SIG-M5 treated with dmso at 0.1 percent for 504 hours (cell line): ENCODE measurements around the gene PPP2R3A.
"Not testable (repeated sequence)": the region's sequence is repeated elsewhere in the genome, so short reads cannot be mapped to it uniquely, and the experiment has no call there.

Experiments
- DNase-seq: peaks from one replicate; lab custom pipeline; 2025; ENCODE audit not compliant: unreplicated experiment; lab: John Stamatoyannopoulos, UW

The PPP2R3A gene, protein sequence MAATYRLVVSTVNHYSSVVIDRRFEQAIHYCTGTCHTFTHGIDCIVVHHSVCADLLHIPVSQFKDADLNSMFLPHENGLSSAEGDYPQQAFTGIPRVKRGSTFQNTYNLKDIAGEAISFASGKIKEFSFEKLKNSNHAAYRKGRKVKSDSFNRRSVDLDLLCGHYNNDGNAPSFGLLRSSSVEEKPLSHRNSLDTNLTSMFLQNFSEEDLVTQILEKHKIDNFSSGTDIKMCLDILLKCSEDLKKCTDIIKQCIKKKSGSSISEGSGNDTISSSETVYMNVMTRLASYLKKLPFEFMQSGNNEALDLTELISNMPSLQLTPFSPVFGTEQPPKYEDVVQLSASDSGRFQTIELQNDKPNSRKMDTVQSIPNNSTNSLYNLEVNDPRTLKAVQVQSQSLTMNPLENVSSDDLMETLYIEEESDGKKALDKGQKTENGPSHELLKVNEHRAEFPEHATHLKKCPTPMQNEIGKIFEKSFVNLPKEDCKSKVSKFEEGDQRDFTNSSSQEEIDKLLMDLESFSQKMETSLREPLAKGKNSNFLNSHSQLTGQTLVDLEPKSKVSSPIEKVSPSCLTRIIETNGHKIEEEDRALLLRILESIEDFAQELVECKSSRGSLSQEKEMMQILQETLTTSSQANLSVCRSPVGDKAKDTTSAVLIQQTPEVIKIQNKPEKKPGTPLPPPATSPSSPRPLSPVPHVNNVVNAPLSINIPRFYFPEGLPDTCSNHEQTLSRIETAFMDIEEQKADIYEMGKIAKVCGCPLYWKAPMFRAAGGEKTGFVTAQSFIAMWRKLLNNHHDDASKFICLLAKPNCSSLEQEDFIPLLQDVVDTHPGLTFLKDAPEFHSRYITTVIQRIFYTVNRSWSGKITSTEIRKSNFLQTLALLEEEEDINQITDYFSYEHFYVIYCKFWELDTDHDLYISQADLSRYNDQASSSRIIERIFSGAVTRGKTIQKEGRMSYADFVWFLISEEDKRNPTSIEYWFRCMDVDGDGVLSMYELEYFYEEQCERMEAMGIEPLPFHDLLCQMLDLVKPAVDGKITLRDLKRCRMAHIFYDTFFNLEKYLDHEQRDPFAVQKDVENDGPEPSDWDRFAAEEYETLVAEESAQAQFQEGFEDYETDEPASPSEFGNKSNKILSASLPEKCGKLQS (N-terminal part only)

DNA sequence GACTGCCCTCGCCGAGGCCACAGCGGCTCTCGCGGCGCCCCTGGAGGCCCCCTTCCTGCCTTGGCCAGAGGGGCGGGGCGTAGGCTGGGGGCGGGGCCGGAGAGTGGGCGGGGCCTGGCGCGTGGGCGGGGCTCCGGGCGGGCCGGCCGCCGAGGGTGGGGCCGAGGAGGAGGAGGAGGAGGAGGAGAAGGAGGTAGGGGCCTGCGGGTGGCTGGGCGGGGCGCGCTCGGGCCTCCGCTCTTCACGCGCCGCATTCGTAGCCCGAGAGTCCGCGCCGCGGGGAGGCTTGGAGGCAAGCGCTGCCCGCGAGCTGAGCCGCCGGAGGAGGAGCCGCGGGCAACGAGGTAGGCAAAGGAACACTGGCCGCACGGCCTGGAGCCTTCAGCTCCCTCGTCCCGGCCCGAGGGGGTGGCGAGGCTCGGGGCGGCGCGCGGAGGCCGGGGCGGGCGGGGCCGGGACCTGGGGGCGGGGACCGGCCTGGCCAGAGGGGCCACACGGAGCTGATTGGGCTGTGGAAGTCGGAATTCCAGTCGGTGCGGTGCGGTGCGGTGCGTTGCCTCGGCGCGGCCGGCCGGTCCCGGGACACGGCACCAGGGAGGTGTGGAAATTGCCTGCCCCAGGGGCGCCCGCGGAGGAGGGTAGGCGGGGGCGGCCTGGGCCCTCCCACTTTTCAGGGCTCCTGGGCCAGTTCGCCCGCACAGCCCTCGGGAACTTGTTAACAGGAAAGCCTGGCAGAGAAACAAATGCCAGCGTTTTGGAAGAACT is at the start of gene PPP2R3A:
Gene PPP2R3A, plus strand, starts transcription at position 223 of the 765 bp plus-strand sequence. CDS start 35,771 bp downstream, outside the sequence.
- peak; percentile 34 for DNase-seq

DNA sequence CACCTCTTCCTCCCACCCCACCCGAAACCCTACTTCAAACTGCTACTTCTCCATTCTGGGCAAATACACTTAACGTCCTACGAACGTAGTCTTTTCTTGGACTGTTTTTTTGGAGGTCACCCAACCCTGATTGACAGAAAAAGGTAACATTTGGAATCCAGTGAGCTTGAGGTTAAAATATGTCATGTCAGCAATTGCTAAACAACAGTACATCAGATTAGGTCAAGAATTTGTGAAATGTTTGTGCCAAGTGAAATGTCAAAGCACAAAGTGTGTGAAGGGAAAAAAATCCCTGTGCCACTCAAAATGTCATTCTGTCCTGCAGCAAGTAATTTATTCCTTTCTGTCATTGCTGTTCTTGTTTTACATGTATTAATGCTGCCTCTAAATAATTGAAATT is 49.2 kb upstream of the PPP2R3A start:
- DNase-seq, result no peak

DNA sequence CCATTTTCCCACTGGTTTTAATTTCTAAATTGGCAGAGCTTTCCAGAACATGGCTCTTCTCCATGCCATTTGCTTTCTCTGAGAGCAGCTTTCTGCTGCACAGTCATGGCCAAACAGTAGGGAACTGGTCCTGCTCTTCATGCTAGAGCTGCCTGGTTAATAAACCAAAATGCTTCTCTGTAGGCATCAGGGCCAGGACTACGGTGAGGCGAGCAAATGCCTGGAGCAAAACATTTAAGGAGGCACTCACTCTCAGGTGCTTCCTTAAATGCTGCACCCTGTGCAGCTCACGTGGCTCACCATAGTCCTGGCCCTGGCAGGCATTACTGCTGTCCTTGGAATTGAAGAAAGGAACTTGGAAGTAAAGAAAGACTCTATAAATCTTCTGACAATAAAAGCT is 48.5 kb upstream of the PPP2R3A start:
- DNase-seq, result no peak

DNA sequence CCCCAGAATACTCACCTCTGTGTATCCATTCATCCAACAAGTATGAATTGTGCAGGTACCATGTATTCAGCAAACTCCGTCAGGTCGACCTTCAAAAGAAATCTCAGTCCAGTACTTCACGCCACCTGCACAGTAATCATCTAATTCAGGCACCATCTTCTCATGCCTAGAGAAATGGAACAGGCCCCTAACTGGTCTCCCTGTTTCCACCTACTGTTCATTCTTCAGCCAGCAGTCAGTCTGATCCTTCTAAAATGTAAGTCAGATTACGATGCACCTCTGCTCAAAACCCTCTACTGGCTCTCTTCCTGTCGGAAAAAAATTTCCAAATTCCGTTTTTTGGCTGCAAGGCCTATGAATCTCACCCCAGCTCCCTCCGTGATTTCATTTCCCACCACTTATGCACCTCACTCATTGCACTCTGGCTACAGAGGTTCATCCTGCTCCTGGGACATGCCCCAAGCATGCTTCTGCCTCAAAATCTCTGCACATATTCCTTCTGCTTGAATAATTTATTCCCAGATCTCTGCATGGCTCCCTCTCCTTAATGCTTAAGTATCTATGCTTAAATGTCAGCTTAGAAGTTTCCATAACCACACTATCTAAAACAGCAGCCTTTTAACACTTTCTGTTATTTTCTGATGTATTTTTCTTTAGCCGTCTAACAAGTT is 47.5 kb upstream of the PPP2R3A start:
- no peak for DNase-seq

DNA sequence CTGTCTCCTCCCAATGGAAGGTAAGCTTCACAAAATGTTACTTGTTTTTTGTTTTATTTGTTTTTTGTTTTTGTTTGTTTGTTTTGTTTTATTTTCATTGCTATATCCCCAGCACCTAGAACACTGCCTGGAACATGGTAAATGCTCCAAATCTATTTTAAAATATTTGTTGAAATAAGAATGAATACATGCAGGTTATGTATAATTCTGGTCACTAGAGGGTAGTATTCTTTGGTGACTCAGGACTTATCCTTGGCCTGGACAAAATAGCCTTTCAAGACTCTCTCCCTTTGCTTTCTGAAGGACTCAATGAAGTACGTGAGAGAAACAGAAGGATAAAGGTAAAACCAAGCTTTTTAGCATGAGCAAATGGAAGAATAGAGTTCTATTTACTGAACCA is 46.9 kb upstream of the PPP2R3A start:
- DNase-seq, result peak; percentile 23

DNA sequence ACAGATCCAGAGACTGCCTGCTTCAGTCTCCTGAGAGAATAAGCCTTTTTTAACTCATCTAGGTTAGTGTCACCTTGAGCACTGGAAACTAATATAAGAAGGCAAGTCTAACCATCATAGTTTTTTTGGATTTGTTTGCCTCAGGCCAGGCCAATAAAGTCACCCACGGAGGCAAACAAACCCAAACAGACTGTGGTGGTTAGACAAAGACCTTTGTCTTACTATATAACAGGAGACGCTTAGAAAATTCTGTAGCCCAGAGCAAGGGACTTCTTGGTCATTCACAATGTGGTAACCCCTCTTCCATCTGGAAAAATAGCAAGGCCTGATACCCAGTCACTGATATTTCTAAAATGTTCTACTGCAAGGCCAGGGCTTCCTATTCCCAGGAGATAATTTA is 45.3 kb upstream of the PPP2R3A start:
- no peak for DNase-seq

DNA sequence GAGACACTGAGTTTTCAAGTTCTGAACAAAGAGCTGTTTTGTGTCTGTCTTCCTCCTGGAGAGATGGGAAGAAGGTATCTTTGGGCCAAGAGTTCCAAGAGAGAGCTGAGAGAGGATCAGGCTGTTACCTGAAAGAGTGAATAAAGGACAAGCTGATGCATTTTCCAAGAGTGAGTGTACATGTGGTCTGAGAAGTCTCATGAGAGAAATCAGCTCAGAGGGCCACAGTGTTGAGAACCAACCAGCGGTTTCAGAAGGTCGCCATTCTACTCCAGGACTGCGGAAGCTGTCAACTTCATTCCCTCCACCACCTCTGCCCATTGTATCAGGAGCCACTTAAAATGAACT is 42.7 kb upstream of the PPP2R3A start:
- DNase-seq, result no peak

DNA sequence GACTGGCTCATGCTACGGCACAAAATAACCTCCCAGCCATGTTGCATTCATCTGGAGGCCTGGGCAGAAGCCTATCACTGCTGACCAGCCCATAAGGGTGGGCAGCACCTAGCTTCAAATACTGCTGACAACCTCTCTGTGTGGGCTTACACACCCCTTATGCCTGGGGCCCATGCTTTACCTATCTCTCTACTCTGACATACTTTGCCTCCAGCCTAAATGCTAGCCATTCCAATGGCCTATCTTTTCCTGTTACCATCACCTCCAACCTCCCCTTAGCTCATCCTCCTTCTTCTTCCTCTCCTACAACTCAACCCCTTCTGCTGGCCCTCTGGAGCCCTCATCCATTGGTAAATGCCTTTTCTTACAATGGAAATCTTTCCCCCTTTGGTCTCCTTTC is 41.0 kb upstream of the PPP2R3A start:
- no peak for DNase-seq

DNA sequence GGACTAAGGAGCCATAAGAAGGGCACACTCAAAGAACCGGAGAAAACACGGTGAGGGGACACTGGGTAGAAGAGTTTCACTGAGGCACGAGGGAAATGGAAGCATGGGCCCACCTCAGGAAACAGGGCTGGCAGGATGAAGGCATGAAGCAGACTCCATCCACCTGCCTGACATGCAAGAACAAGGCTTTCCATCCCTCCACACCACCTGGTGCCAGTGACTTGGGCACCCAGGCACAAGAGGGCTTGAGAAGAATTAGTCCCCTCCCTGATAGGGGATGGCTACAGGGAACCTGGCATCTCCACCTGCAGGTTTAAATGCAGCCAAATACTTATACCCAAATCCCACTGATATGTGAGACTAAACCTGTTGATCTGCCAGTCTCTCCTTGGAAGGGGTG is 38.9 kb upstream of the PPP2R3A start:
- DNase-seq, result no peak

DNA sequence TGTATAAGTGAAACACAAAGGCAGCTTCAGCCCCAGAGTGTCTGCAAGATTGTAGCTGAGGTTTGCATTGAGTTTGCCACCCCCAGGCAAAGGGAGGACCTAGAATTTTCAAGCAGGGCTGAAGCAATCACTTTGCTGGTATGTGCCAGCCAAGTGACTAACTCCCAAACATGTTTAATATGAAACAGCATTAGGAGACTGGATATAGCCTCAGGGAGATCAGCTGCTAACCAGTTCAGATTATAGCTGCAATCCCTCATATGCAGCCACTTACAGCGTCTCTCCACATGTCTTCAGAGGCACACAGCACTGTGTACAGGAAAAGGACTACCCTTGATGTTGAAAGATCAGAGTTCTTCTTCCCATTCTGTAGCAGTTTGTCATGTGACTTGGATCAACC is 38.4 kb upstream of the PPP2R3A start:
- DNase-seq, result peak; percentile 16

DNA sequence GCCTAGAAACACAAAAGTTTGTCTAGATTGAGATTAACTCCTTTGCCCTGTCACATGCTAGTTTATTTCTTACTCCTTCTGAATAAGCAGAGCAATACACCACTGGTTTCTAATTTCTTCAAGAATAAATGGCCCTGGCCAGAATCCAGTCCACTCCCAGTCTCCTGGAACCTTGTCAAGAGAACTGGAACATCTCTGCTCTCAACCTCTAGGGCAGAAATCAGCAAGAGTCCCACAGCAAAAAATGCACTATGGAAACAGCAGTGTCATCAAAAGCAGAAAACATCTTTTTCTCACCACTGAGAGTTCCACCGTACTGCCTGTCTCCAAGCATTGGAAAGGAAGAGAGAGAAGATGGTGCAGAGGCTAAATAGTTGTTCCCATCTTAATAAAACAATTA is 35.9 kb upstream of the PPP2R3A start:
- DNase-seq, result no peak

DNA sequence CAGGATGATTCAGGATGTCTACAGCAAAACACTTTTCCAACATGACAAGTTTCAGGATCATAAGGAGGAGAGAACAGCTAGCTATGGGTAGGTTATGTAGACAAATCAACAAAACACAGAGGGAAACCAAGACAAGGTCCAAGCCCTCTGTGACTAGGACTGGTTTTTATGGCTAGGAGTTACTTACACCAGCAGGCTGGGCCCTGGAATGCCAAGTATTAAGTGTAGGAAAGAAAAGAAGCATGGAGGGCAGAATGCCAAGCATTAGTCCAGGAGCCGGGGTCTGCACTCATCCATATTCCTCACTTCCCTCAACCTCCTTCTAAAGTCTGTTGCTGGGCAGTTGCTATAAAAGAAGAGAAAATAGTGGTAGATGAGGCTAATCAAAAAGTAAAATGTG is 35.3 kb upstream of the PPP2R3A start:
- no peak for DNase-seq

DNA sequence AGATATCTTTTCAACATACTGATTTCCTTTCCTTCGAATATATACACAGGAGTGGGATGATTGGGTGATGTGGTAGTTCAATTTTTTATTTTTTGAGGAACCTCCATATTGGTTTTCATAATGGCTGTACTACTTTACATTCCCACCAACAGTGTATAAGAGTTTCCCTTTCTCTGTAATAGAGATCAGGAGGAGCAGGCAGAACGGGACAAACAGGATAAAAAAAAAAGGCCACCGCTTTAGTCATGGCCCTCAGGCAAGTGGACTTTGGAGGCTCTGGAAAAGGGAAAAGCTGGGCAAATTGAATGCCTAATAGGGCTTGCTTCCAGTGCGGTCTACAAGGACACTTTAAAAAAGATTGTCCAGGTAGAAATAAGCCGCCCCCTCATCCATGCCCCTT is 30.4 kb upstream of the PPP2R3A start:
- not testable (repeated sequence) for DNase-seq

DNA sequence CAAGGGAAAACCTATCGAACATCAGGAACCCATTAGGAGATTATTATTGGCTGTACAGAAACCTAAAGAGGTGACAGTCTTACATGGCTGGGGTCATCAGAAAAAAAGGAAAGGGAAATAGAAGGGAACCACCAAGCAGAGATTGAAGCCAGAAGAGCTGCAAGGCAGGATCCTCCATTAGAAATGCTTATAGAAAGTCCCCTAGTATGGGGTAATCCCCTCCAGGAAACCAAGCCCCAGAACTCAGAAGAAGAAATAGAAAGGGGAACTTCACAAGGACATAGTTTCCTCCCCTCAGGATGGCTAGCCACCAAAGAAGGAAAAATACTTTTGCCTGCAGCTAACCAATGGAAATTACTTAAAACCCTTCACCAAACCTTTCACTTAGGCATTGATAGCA is 27.8 kb upstream of the PPP2R3A start:
- DNase-seq, result not testable (repeated sequence)

DNA sequence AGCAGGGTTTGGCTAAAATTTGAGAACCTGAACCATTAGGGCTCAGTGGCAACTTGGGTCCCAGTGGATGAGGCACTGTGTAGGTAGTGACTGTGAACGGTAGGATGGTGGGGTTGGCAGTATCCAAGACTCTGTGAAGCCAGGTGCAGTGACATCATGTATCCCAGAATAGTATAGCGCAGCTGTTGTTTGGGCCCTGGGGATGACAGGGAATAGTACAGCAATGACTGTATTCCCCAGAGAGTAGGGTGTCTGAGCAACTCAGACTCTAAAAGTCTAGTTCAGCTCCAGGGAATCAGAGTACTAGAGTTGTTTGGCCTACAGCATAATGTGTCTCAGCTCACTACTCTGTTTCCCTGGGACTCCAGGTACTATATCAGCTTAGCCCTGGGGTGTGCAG is 20.7 kb upstream of the PPP2R3A start:
- DNase-seq, result no peak

DNA sequence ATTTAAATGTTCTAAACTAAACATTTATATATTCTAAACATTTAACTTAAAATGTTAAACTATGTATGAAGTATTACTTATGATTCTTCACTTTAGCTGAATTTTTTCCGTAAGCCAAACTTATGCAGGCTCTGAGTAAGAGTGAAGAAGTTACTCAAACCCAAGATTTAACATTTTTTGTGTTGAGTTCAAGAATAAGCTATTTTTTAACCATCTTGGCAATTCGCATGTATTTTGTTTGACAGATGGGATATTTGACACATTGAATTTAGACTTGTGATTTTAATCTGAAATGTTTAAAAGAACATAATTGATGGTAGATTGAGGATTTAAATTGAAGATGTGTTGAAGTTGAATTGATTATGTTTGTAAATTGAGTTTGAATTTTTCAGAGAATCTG is 14.6 kb upstream of the PPP2R3A start:
- no peak for DNase-seq

DNA sequence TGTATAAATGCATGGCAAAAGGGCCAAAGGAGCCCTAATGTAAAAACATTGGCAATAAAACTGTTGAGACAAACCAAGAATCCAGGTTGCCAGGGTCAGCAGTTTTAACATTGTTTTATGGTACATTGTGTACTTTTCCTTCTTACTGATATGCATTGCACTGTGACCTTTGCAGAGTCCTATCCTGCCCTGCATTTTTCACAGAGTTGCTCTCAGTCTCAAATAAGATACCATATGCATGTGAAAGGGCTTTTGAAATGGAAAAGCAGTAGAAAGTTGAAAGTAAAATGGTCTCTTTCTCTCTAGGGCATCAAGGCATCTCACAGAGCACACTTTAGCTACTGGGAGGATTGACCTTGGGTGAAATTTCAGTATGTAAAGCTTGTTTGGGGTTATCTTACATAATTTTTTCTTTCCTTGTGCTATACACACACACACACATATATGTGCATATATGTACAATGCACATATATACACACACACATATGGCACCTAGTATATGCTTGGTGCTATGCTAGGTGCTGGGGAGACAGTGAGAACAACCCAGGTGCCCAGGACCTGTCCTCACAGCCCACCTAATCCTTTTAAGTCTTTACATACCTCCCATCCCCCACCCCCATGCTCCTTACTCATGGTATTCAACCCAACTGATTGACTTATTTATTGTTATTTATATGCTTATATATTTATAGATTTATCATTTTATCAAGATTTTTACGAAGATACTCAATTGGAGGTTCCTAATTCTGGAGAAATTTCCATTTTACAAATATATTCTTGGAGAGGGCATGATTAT is 1.2 kb upstream of the PPP2R3A start:
- no peak for DNase-seq

DNA sequence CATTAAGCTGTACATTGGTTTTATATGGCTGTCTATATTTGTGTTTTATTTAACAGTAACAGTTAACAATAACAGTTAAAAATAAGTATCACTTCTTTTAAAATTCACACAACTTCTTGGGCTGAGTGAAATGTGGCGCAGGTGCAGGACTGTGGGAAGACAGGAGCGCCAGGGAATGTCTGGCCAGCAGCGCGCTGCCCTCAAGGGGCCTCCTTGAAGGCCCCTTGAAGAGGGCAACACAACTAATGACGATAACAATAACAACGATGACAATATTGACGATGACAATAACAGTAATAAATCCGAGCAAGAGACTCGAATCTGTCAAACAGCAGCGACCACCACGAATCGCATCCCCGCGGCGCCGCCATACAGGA is 411 bp upstream of the PPP2R3A start:
- no peak for DNase-seq

DNA sequence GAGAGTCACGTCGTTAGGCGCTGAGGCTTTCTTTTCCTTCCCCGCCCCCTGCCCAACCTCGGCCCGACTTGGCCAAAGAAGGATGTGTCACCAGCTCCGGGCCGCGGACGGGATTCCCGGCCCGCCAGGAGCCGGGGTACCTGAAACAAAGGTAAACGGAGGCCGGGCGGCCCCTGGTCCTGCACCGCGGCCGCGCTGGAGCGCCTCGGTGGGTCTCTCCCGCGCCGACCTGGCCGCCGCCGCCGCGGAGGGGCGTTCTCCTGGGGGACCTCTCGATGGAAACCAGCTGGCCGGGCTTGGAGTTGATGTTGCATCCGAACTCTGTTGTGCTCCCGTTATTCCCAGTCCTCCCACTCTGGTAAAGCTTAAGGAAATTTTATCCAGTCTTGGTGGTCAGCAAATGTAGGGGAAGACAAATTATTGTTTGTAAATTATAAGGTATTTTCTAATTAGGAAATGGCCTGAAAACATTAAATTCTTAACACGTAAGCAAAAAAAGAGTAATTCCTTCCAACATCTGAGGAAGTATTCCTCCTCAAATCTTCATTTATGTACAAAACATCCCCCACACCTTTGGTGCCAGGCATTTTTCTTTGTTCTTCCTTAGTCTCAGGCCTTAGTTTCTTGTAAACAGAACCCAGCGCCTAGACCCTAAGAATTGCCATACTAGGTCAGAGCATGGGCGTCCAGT is 888 bp downstream of the PPP2R3A start:
- no peak for DNase-seq
